GM12873 (cell line): Measurements from ENCODE around the gene VBP1.

Experiments
- TF ChIP-seq, protein P1 (sequence below): IDR thresholded peaks from 2 replicates; pipeline ENCODE4 v1.5.1; 2012; ENCODE audit warnings: low read depth, mild to moderate bottlenecking, moderate library complexity, low read length, control low read depth; ENCODE audit not compliant: insufficient read depth; ENCODE audit errors: missing control alignments

The VBP1 gene

DNA sequence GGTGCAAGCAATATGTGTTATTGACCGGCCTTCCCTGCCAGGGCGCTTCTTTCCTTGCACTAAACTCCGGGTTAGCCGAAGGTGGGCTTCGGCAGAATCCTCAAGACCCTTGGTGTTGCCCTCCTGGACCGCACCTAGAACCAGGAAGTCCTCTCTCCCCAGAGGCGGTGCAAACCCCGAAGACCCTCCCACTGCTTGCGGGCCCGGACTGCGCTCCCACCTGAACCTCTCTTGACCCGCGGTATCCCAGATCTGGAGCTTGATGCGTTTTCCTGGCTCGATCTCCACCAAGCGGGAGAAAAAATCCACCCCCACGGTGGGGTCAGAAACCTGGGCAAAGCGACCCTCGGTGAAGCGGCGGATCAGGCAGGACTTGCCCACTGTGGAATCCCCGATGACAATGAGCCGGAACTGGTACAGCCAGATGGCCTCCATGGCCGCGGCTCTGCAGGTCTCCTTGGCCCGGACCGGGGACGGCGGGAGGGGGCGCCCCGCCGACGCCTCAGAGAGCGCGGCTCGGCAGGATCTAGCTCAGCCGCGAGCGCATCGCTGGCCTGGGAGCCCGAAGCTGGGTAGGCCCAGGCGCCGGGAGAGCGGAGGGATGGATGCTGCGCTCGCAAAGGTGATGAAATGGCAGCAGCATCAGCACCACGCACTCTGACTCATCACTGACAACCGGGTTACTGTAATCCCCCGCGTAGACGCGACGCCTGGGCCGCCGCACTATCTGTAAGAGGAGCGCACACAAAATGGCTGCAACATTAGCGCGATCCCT, 47.8 kb downstream of the VBP1 start, which contains the start of gene RAB39B:
Gene RAB39B, minus strand, starts transcription at position 638 of the 775 bp plus-strand sequence. Its CDS starts 203 bp downstream, at position 435.
- TF ChIP-seq, protein P1, sequence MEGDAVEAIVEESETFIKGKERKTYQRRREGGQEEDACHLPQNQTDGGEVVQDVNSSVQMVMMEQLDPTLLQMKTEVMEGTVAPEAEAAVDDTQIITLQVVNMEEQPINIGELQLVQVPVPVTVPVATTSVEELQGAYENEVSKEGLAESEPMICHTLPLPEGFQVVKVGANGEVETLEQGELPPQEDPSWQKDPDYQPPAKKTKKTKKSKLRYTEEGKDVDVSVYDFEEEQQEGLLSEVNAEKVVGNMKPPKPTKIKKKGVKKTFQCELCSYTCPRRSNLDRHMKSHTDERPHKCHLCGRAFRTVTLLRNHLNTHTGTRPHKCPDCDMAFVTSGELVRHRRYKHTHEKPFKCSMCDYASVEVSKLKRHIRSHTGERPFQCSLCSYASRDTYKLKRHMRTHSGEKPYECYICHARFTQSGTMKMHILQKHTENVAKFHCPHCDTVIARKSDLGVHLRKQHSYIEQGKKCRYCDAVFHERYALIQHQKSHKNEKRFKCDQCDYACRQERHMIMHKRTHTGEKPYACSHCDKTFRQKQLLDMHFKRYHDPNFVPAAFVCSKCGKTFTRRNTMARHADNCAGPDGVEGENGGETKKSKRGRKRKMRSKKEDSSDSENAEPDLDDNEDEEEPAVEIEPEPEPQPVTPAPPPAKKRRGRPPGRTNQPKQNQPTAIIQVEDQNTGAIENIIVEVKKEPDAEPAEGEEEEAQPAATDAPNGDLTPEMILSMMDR: no peak

DNA sequence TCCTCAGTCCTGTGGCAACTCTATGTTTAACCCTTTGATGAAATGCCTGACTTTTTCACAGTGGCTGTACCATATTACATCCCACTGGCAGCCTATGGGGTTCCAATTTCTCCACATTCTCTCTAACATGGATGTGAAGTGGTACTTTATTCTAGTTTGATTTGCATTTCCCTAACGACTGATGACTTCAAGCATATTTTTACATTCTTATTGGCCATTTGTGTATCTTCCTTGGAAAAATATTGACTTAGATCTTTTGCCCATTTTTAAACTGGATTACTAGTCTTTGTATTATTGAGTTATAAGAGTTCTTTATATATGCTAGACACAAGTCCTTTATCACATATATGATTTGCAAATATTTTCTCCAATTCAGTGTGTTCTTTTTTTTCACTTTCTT, 50.2 kb downstream of the VBP1 start:
- TF ChIP-seq, protein P1: no peak

DNA sequence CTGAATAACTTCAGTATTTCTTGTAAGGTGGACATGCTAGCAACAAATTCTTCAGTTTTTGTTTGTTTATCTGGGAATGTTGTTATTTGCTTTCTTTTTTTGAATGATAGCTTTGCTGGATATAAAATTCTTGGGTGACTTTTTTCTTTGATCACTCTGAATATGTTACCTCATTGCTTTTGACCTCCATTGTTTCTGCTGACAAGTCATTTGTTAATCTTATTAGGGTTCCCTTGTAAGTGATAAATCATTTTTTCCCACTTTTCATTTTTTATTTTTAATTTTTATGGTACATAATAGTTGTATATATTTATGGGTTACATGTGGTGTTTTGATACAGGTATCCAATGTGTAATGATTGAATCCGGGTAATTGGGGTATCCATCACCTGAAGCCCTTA, 54.7 kb downstream of the VBP1 start:
- TF ChIP-seq, protein P1: no peak

DNA sequence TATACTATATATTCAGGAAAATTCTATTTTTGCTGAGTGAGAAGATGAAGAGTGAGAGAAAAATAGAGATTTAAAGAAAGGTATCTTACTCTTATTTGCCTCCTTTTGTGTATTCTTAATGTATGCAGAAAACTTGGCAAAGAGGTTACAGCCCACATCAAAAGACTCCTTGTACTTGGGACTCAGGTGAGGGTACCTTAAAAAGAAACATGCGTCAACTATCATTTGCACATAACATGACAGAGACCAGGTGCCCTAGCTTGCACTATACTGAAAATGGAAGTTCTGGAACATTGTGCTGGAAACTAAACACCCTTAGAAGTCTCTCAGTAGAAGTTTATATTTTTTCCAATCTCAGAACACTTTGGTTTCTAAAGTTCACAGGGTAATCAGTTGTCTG, 63.6 kb downstream of the VBP1 start:
- TF ChIP-seq, protein P1: no peak
